HL-60 (cell line): Measurements from ENCODE around the gene TRAF5.
"Not testable (repeated sequence)": the region's sequence is repeated elsewhere in the genome, so short reads cannot be mapped to it uniquely, and the experiment has no call there.

Experiments used
- DNase-seq, 2 experiments: peaks; one replicate each; pipeline ENCODE4 v3.0.0-alpha.2; 2010 to 2020; ENCODE audit warnings: low read depth in 1 of 2, low spot score in 1 of 2
- H3K27ac ChIP-seq: fragments of 250-450 bp; sonication (Bioruptor Pico); replicated peaks from 2 replicates; pipeline ENCODE4 v1.5.1; 2020; ENCODE audit warnings: mild to moderate bottlenecking, moderate library complexity
- H3K27me3 ChIP-seq: fragments of 250-450 bp; sonication (Bioruptor Pico); 2 replicates; pipeline ENCODE4 v1.5.1; 2021; ENCODE audit warnings: mild to moderate bottlenecking, moderate library complexity; ENCODE audit not compliant: insufficient read depth, poor library complexity, severe bottlenecking
- H3K4me3 ChIP-seq: replicated peaks from 2 replicates; pipeline ENCODE4 v1.5.1; 2011; ENCODE audit warnings: mild to moderate bottlenecking, control low read depth, low read length; ENCODE audit not compliant: insufficient read depth
- GABPA ChIP-seq: IDR thresholded peaks from 2 replicates; pipeline ENCODE4 v1.6.1; 2012; ENCODE audit warnings: low read depth
- POLR2AphosphoS5 ChIP-seq: IDR thresholded peaks from 2 replicates; pipeline ENCODE4 v1.6.1; 2012; ENCODE audit warnings: low read depth
- SPI1 ChIP-seq: IDR thresholded peaks from 2 replicates; pipeline ENCODE4 v1.6.1; 2012; ENCODE audit warnings: low read depth, mild to moderate bottlenecking, borderline replicate concordance
- TF ChIP-seq, protein P1 (sequence below): IDR thresholded peaks from one replicate; pipeline ENCODE4 v1.5.1; 2011; ENCODE audit warnings: low read length, control low read depth, inconsistent platforms; ENCODE audit not compliant: insufficient read depth
- TF ChIP-seq, protein P2 (sequence below): IDR thresholded peaks from 2 replicates; pipeline ENCODE4 v1.6.1; 2012; ENCODE audit warnings: low read depth; ENCODE audit not compliant: insufficient replicate concordance

The TRAF5 gene

DNA sequence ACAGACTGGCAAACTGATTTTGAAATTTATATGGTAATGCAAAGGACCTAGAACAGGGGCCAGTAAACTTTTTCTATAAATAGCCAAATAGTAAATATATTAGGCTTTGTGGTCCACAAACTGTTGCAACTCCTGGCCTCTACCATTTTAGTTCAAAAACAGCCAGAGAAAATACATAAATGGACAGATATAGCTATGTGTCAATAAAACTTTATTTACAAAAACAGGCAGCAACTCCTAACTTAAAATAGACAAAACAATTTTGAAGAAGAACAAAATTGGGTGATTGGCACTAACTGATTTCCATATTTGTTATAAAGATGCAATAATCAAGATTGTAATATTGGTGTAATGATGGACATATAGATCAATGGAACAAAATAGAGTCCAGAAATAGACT is 6.7 kb upstream of the TRAF5 start:
- Histone ChIP-seq H3K27ac (no peak overlapping the region), H3K4me3 (no peak overlapping the region), H3K27me3 (no peaks in the 10 kb centered on the region)
- DNase-seq = no peak
- TF ChIP-seq GABPA = no peak
- no peak for TF ChIP-seq POLR2AphosphoS5
- no peak for TF ChIP-seq SPI1
- TF ChIP-seq, protein P1, sequence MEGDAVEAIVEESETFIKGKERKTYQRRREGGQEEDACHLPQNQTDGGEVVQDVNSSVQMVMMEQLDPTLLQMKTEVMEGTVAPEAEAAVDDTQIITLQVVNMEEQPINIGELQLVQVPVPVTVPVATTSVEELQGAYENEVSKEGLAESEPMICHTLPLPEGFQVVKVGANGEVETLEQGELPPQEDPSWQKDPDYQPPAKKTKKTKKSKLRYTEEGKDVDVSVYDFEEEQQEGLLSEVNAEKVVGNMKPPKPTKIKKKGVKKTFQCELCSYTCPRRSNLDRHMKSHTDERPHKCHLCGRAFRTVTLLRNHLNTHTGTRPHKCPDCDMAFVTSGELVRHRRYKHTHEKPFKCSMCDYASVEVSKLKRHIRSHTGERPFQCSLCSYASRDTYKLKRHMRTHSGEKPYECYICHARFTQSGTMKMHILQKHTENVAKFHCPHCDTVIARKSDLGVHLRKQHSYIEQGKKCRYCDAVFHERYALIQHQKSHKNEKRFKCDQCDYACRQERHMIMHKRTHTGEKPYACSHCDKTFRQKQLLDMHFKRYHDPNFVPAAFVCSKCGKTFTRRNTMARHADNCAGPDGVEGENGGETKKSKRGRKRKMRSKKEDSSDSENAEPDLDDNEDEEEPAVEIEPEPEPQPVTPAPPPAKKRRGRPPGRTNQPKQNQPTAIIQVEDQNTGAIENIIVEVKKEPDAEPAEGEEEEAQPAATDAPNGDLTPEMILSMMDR = no peak
- TF ChIP-seq, protein P2, sequence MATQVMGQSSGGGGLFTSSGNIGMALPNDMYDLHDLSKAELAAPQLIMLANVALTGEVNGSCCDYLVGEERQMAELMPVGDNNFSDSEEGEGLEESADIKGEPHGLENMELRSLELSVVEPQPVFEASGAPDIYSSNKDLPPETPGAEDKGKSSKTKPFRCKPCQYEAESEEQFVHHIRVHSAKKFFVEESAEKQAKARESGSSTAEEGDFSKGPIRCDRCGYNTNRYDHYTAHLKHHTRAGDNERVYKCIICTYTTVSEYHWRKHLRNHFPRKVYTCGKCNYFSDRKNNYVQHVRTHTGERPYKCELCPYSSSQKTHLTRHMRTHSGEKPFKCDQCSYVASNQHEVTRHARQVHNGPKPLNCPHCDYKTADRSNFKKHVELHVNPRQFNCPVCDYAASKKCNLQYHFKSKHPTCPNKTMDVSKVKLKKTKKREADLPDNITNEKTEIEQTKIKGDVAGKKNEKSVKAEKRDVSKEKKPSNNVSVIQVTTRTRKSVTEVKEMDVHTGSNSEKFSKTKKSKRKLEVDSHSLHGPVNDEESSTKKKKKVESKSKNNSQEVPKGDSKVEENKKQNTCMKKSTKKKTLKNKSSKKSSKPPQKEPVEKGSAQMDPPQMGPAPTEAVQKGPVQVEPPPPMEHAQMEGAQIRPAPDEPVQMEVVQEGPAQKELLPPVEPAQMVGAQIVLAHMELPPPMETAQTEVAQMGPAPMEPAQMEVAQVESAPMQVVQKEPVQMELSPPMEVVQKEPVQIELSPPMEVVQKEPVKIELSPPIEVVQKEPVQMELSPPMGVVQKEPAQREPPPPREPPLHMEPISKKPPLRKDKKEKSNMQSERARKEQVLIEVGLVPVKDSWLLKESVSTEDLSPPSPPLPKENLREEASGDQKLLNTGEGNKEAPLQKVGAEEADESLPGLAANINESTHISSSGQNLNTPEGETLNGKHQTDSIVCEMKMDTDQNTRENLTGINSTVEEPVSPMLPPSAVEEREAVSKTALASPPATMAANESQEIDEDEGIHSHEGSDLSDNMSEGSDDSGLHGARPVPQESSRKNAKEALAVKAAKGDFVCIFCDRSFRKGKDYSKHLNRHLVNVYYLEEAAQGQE = no peak

DNA sequence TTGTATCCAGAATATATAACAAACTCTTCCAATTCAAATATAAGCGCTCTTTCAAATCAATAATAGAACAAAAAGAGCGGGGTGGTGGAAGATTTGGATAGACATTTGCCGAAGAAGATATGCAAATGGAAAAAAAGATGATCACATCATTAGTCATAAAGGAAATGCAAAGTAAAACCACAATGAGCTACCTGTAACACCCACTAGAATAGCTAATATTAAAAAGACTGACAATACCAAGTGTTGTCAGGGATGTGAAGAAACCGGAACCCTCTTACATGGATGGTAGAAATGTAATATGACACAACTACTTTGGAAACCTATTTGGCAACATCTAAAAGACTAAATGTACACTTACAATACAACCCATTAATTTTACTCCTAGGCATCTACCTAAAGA is 5.7 kb upstream of the TRAF5 start:
- TF ChIP-seq, protein P1 = no peak
- TF ChIP-seq, protein P2 = no peak
- TF ChIP-seq SPI1 (no peak), GABPA (no peak), POLR2AphosphoS5 (no peak)
- Histone ChIP-seq H3K27me3 (no peaks in the 10 kb centered on the region), H3K4me3 (no peak overlapping the region), H3K27ac (no peak overlapping the region)
- DNase-seq = no peak

DNA sequence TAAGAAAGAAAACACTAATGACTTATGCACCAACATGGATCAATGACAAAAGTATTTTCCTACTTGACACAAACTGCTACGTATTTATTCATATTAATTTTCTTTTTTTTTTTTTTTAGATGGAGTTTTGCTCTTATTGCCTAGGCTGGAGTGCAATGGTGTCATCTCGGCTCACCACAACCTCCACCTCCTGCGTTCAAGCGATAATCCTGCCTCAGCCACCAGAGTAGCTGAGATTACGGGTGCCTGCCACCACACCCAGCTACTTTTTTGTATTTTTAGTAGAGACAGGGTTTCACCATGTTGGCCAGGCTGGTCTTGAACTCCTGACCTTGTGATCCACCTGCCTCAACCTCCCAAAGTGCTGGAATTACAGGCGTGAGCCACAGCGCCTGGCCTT is 5.0 kb upstream of the TRAF5 start:
- H3K27ac ChIP-seq, H3K4me3 ChIP-seq, H3K27me3 ChIP-seq, DNase-seq: not testable (repeated sequence)

DNA sequence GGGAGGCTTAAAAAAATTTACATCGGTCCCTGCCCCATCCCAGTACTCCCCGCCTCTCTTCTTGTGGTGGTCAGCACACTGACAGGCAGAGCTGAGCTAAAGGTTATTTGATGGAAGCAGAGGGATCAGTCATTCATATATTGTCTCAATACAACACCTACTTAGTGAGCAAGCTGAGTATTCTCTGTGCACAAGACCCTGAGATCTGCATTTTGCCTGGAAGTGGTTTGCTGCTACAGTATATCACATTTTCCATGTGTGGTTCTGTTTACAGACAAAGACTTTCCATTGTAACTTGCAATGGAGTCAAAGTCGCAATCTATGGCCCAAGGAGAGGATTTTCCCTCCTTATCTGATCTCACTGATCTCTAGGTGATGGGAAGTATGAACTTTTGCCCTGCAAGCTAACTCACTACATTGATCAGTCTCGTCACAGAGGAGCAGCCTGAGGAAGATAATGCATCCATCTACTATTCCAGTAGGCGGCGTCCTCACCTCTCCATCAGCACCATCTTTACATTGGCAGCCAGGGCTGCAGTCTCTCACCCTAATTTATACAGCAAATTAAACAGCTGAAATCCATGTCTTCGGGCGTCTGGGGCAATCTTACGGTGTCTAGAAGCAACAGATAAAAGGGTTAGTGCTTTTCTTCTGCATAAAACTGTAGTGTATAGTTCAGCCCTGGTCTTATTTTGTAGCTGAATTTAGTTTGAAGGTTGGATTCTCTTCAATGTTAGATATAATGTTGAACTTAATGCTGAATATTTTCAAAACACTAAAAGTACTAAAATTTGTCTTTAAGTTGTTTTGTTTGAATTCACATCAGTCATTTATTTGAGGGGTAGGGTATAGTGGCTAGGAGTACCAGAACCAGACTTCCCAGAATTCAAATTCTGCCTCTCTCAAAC is 3.2 kb upstream of the TRAF5 start:
- Histone ChIP-seq H3K27ac (no peak overlapping the region), H3K27me3 (peaks cover 19% of the 10 kb centered on the region), H3K4me3 (no peak overlapping the region)
- no peak for TF ChIP-seq POLR2AphosphoS5
- TF ChIP-seq, protein P1 = peak; percentile 96
- DNase-seq = peak in 1 of 2 experiments; percentile 56
